Measurements from ENCODE around the gene NANOS2. TPM values are rescaled to one million over a fixed set of nuclear protein-coding genes. Genes with fewer than 3 reads are reported as not detected.

Gene NANOS2
- total RNA-seq, 1 experiment from 2014 or later: not detected

GRCh38 chr19:45958320-45958719 lies 43.7 kb upstream of the NANOS2 start:
- Histone ChIP-seq H3K9me3 (no peaks in the 10 kb centered on the region), H3K27me3 (replicated peaks; ENCODE audit: control insufficient read depth, insufficient read depth, low read length) (no peaks in the 10 kb centered on the region), H3K4me3 (ENCODE audit: low read depth, low read length) (no peak overlapping the region), H3K36me3 (ENCODE audit: control insufficient read depth, insufficient read depth, low read length) (no peaks in the 10 kb centered on the region), H3K4me1 (no peaks in the 10 kb centered on the region)
- TF ChIP-seq, protein P1, sequence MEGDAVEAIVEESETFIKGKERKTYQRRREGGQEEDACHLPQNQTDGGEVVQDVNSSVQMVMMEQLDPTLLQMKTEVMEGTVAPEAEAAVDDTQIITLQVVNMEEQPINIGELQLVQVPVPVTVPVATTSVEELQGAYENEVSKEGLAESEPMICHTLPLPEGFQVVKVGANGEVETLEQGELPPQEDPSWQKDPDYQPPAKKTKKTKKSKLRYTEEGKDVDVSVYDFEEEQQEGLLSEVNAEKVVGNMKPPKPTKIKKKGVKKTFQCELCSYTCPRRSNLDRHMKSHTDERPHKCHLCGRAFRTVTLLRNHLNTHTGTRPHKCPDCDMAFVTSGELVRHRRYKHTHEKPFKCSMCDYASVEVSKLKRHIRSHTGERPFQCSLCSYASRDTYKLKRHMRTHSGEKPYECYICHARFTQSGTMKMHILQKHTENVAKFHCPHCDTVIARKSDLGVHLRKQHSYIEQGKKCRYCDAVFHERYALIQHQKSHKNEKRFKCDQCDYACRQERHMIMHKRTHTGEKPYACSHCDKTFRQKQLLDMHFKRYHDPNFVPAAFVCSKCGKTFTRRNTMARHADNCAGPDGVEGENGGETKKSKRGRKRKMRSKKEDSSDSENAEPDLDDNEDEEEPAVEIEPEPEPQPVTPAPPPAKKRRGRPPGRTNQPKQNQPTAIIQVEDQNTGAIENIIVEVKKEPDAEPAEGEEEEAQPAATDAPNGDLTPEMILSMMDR (IDR thresholded peaks at IDR 0.05; ENCODE audit: insufficient read depth in 1 of 2, low read depth in 1 of 2, low read length in 1 of 2, severe bottlenecking in 1 of 2, unreplicated experiment in 1 of 2): no peak
- BruUV-seq (replicated peaks): no TSS peak
- H3K4me1 Mint-ChIP-seq (ENCODE audit: low read depth, unreplicated experiment): peaks cover 7% of the 10 kb centered on the region
- peaks cover 34% of the 10 kb centered on the region for H3K27me3 Mint-ChIP-seq (ENCODE audit: insufficient read depth, unreplicated experiment)
- intact Hi-C loops (cut with micrococcal nuclease; ENCODE audit: unreplicated experiment): no loop called here
- DNase-seq: no peak
- H3K4me3 Mint-ChIP-seq (ENCODE audit: unreplicated experiment): no peak overlapping the region
- POLR2A ChIA-PET: no interaction called here
- CTCF ChIA-PET: no interaction called here
- no peak overlapping the region for H3K27ac Mint-ChIP-seq (ENCODE audit: unreplicated experiment)
- no peaks in the 10 kb centered on the region for H3K36me3 Mint-ChIP-seq (ENCODE audit: insufficient read depth, unreplicated experiment)
- H3K9me3 Mint-ChIP-seq (ENCODE audit: unreplicated experiment): no peaks in the 10 kb centered on the region

DNA sequence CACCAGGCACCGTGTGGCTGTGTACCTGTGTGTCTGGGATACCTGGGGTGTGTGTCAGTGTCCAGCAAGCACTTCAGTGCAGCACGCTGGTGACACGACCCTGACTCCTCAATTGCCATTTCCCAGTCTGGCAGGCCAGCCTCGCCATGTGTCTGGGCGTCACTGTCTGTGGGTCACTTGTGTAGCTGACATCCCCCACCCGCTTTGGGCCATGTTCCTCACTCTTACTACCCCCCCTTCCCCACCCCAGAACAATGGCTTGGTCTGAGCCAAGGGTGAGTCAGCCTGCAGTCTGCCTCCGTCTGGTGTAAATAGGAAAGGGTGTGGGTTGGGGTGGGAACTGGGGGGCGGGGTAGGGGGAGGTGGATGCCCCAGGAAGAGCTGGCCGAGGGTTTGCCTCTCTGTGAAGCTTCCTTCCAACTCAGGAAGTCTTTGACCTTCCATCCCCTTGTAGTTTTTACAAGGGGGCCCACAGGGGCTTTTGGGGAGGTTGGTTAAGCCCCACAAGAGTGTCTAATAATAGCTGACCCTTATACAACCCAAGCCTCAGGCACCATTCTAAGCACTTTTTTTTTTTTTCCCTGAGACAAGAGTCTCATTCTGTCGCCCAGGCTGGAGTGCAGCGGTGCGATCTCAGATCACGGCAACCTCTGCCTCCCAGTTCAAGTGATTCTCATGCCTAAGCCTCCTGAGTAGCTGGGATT lies 41.5 kb upstream of the NANOS2 start:
- H3K27me3 Mint-ChIP-seq (ENCODE audit: insufficient read depth, unreplicated experiment): peaks cover 28% of the 10 kb centered on the region
- Histone ChIP-seq H3K4me1 (no peaks in the 10 kb centered on the region), H3K4me3 (ENCODE audit: low read depth, low read length) (no peak overlapping the region), H3K9me3 (no peaks in the 10 kb centered on the region), H3K36me3 (ENCODE audit: control insufficient read depth, insufficient read depth, low read length) (no peaks in the 10 kb centered on the region), H3K27me3 (replicated peaks; ENCODE audit: control insufficient read depth, insufficient read depth, low read length) (no peaks in the 10 kb centered on the region)
- ChIA-PET CTCF (interaction anchor here (0.6 kb wide), 1 partner anchor 125 kb away, joined by 3 read pairs; no protein-coding TSS in a partner anchor), POLR2A (interaction anchor here (0.6 kb wide), 1 partner anchor 20 kb away, joined by 8 read pairs; no protein-coding TSS in a partner anchor)
- peaks cover 7% of the 10 kb centered on the region for H3K4me1 Mint-ChIP-seq (ENCODE audit: low read depth, unreplicated experiment)
- BruUV-seq (replicated peaks): no TSS peak
- no peak overlapping the region for H3K4me3 Mint-ChIP-seq (ENCODE audit: unreplicated experiment)
- no peaks in the 10 kb centered on the region for H3K36me3 Mint-ChIP-seq (ENCODE audit: insufficient read depth, unreplicated experiment)
- H3K9me3 Mint-ChIP-seq (ENCODE audit: unreplicated experiment): no peaks in the 10 kb centered on the region
- intact Hi-C loops (cut with micrococcal nuclease; ENCODE audit: unreplicated experiment): no loop called here
- H3K27ac Mint-ChIP-seq (ENCODE audit: unreplicated experiment): no peak overlapping the region
- no peak for DNase-seq
- TF ChIP-seq, protein P1 (IDR thresholded peaks at IDR 0.05; ENCODE audit: insufficient read depth in 1 of 2, low read depth in 1 of 2, low read length in 1 of 2, severe bottlenecking in 1 of 2, unreplicated experiment in 1 of 2): no peak

DNA sequence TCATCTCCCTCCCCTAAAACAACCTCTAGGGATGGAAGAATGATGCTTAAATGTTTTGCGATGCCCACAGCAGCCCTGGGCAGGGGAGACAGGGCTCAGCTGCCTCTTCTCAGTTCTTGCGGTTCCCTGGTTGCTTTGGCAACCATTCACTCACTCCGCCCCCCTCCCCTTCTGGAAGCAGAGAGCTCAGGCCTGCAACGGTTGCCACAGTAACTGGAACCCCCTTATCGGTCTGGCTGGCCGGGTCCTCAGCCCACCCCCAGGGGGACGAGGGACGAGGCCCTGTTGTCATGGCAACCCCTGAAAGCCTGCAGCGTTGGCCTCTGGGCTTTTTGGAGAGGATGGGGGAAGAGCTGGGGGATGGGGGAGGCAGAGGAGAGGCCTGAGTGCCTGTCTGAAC lies 39.6 kb upstream of the NANOS2 start:
- H3K9me3 ChIP-seq: no peaks in the 10 kb centered on the region
- H3K36me3 Mint-ChIP-seq (ENCODE audit: insufficient read depth, unreplicated experiment): no peaks in the 10 kb centered on the region
- BruUV-seq (replicated peaks): no TSS peak
- TF ChIP-seq, protein P1 (IDR thresholded peaks at IDR 0.05; ENCODE audit: insufficient read depth in 1 of 2, low read depth in 1 of 2, low read length in 1 of 2, severe bottlenecking in 1 of 2, unreplicated experiment in 1 of 2): no peak
- intact Hi-C loops (cut with micrococcal nuclease; ENCODE audit: unreplicated experiment): no loop called here
- no peaks in the 10 kb centered on the region; the same call in 1 of the 2 replicates for H3K27me3 ChIP-seq (replicated peaks; ENCODE audit: control insufficient read depth, insufficient read depth, low read length)
- POLR2A ChIA-PET: no interaction called here
- no peak for DNase-seq
- H3K27me3 Mint-ChIP-seq (ENCODE audit: insufficient read depth, unreplicated experiment): peaks cover 16% of the 10 kb centered on the region
- CTCF ChIA-PET: interaction anchor here (0.6 kb wide), 1 partner anchor 983 kb away, joined by 4 read pairs; no protein-coding TSS in a partner anchor
- H3K36me3 ChIP-seq (ENCODE audit: control insufficient read depth, insufficient read depth, low read length): no peaks in the 10 kb centered on the region
- H3K4me1 ChIP-seq: no peaks in the 10 kb centered on the region
- H3K4me1 Mint-ChIP-seq (ENCODE audit: low read depth, unreplicated experiment): peaks cover 7% of the 10 kb centered on the region
- H3K9me3 Mint-ChIP-seq (ENCODE audit: unreplicated experiment): no peaks in the 10 kb centered on the region
- H3K4me3 ChIP-seq (ENCODE audit: low read depth, low read length): no peak overlapping the region
- no peak overlapping the region for H3K27ac Mint-ChIP-seq (ENCODE audit: unreplicated experiment)
- no peak overlapping the region for H3K4me3 Mint-ChIP-seq (ENCODE audit: unreplicated experiment)
